Mesenchymal stem cell (in vitro differentiated cells and primary cell): Measurements from ENCODE around the gene ATR. TPM values are rescaled to one million over a fixed set of nuclear protein-coding genes. Genes with fewer than 3 reads are reported as not detected.

Source experiments
- DNase-seq: peaks from one replicate; pipeline ENCODE4 v3.0.0-alpha.2; 2013
- H2AFZ ChIP-seq: one replicate; pipeline ENCODE4 v1.6.1; 2013; ENCODE audit warnings: low read depth, mild to moderate bottlenecking, control low read depth, inconsistent platforms, low read length, moderate library complexity
- H2AK5ac ChIP-seq: 2 replicates; pipeline ENCODE4 v1.6.1; 2013; ENCODE audit warnings: low read length, moderate library complexity, mild to moderate bottlenecking, inconsistent platforms; ENCODE audit not compliant: severe bottlenecking
- H2BK120ac ChIP-seq: one replicate; pipeline ENCODE4 v1.6.1; 2013; ENCODE audit warnings: low read depth, mild to moderate bottlenecking, inconsistent platforms, low read length, moderate library complexity
- H2BK12ac ChIP-seq, 2 experiments: one replicate each; pipeline ENCODE4 v1.6.1; 2013; ENCODE audit warnings: inconsistent platforms in 2 of 2, low read length in 2 of 2, mild to moderate bottlenecking in 2 of 2, moderate library complexity in 2 of 2, control low read depth in 1 of 2
- H2BK15ac ChIP-seq: one replicate; pipeline ENCODE4 v1.6.1; 2013; ENCODE audit warnings: mild to moderate bottlenecking, low read depth, inconsistent platforms; ENCODE audit not compliant: poor library complexity, severe bottlenecking
- H2BK5ac ChIP-seq: 2 replicates; pipeline ENCODE4 v1.6.1; 2013; ENCODE audit warnings: low read depth, mild to moderate bottlenecking, low read length, control low read depth, inconsistent platforms; ENCODE audit not compliant: poor library complexity, severe bottlenecking
- H3K14ac ChIP-seq, 2 experiments: one replicate each; pipeline ENCODE4 v1.6.1; 2013; ENCODE audit warnings: inconsistent platforms in 2 of 2, low read length in 2 of 2, control low read depth in 1 of 2, mild to moderate bottlenecking in 1 of 2, moderate library complexity in 1 of 2
- H3K18ac ChIP-seq, 2 experiments: one replicate each; pipeline ENCODE4 v1.6.1; 2013; ENCODE audit warnings: inconsistent platforms in 2 of 2, low read length in 2 of 2, control low read depth in 1 of 2, low read depth in 1 of 2, mild to moderate bottlenecking in 1 of 2
- H3K23ac ChIP-seq, 2 experiments: one replicate each; pipeline ENCODE4 v1.6.1; 2013; ENCODE audit warnings: inconsistent platforms in 2 of 2, low read length in 2 of 2, mild to moderate bottlenecking in 2 of 2, moderate library complexity in 2 of 2, control low read depth in 1 of 2
- H3K27ac ChIP-seq: 2 replicates; pipeline ENCODE4 v1.5.1; 2013; ENCODE audit warnings: mild to moderate bottlenecking, moderate library complexity, low read length, control low read depth, inconsistent platforms; ENCODE audit not compliant: poor library complexity, severe bottlenecking
- H3K27me3 ChIP-seq, 2 experiments: 2 replicates each; pipeline versions ENCODE4 v1.6.1 to v1.7.0; 2013; ENCODE audit warnings: low read length in 2 of 2, mild to moderate bottlenecking in 2 of 2, moderate library complexity in 2 of 2, control low read depth in 1 of 2, inconsistent platforms in 1 of 2; ENCODE audit not compliant: control insufficient read depth in 1 of 2, insufficient read depth in 1 of 2
- H3K36me3 ChIP-seq, 2 experiments: 2 replicates each; pipeline versions ENCODE4 v1.6.1 to v1.7.0; 2013; ENCODE audit warnings: low read length in 2 of 2, control low read depth in 1 of 2, inconsistent platforms in 1 of 2, low read depth in 1 of 2, mild to moderate bottlenecking in 1 of 2; ENCODE audit not compliant: insufficient read depth in 2 of 2, control insufficient read depth in 1 of 2
- H3K4ac ChIP-seq, 2 experiments: one replicate each; pipeline ENCODE4 v1.6.1; 2013; ENCODE audit warnings: inconsistent platforms in 2 of 2, low read length in 2 of 2, mild to moderate bottlenecking in 2 of 2, moderate library complexity in 2 of 2, control low read depth in 1 of 2, low read depth in 1 of 2
- H3K4me1 ChIP-seq: 2 replicates; pipeline ENCODE4 v1.6.1; 2013; ENCODE audit warnings: low read depth, low read length, control low read depth; ENCODE audit not compliant: control insufficient read depth, insufficient read depth
- H3K4me2 ChIP-seq: 2 replicates; pipeline ENCODE4 v1.6.1; 2013; ENCODE audit warnings: low read length, mild to moderate bottlenecking, inconsistent platforms; ENCODE audit not compliant: poor library complexity, severe bottlenecking
- H3K4me3 ChIP-seq, 2 experiments: 2 replicates each; pipeline versions ENCODE4 v1.5.1 to v1.7.0; 2013; ENCODE audit warnings: low read length in 2 of 2, mild to moderate bottlenecking in 2 of 2, control low read depth in 1 of 2, low read depth in 1 of 2; ENCODE audit not compliant: insufficient read depth in 1 of 2
- H3K79me1 ChIP-seq: replicated peaks from 2 replicates; pipeline ENCODE4 v1.6.1; 2013; ENCODE audit warnings: mild to moderate bottlenecking, control low read depth, low read length, inconsistent platforms; ENCODE audit not compliant: poor library complexity, severe bottlenecking
- H3K9ac ChIP-seq: 2 replicates; pipeline ENCODE4 v1.7.0; 2013; ENCODE audit warnings: mild to moderate bottlenecking, low read length, moderate library complexity
- H3K9me3 ChIP-seq: 2 replicates; pipeline ENCODE4 v1.7.0; 2013; ENCODE audit warnings: mild to moderate bottlenecking, low read length; ENCODE audit not compliant: control insufficient read depth
- H4K8ac ChIP-seq: one replicate; pipeline ENCODE4 v1.6.1; 2013; ENCODE audit warnings: inconsistent platforms, mild to moderate bottlenecking, low read length, moderate library complexity
- H4K91ac ChIP-seq: one replicate; pipeline ENCODE4 v1.6.1; 2013; ENCODE audit warnings: mild to moderate bottlenecking, low read length, inconsistent platforms
- WGBS: methylation state at CpG from one replicate; pipeline ENCODE4 v1.1.7; 2013; ENCODE audit warnings: mixed read lengths; 5-methylcytosine and 5-hydroxymethylcytosine counted together
- polyA plus RNA-seq, 2 experiments: library from polyadenylated mRNA; stranded (reverse); fragments of 200-250 nt; gene quantifications; one replicate each; pipeline ENCODE4 v1.2.3, GENCODE V29; 2013

ATR gene
- polyA plus RNA-seq (2013, experiment 1 of 2): 10.0 TPM
- 11.1 TPM for polyA plus RNA-seq (2013, experiment 2 of 2)

GRCh38 chr3:142578329-142579223 lies at the start of gene ATR:
Gene ATR, minus strand, starts transcription at chr3:142578733. Its CDS starts 29 bp downstream, at chr3:142578704.
- H4K91ac ChIP-seq: peak within 1 kb of the TSS; percentile 98
- peak within 1 kb of the TSS; percentile 97 for H4K8ac ChIP-seq
- H3K27ac ChIP-seq: peak within 1 kb of the TSS; percentile 95
- H3K79me1 ChIP-seq: peaks cover 6% of the 10 kb centered on the region
- peaks cover 0 to 4% of the 10 kb centered on the region in 2 experiments for H3K27me3 ChIP-seq
- H3K9me3 ChIP-seq: no peaks in the 10 kb centered on the region
- H3K23ac ChIP-seq: peak within 1 kb of the TSS in 1 of 2 experiments; percentile 90
- DNase-seq: peak; percentile 98
- WGBS: under 1% methylated on average over 65 of the region's 65 CpGs
- peak within 1 kb of the TSS; percentile 88 for H2BK15ac ChIP-seq
- peak within 1 kb of the TSS; percentile 99 for H3K9ac ChIP-seq
- peak within 1 kb of the TSS; percentile 94 for H2BK5ac ChIP-seq
- H3K4me2 ChIP-seq: peak within 1 kb of the TSS; percentile 83
- peak within 1 kb of the TSS; percentile 64 to 98 for H3K14ac ChIP-seq
- peak within 1 kb of the TSS; percentile 87 for H2AFZ ChIP-seq
- no peaks in the 10 kb centered on the region for H3K36me3 ChIP-seq
- no peak within 1 kb of the TSS for H2AK5ac ChIP-seq
- H3K18ac ChIP-seq: peak within 1 kb of the TSS; percentile 95 to 96
- peak within 1 kb of the TSS; percentile 54 to 61 for H2BK12ac ChIP-seq
- peaks cover 2% of the 10 kb centered on the region for H3K4me1 ChIP-seq
- no peak within 1 kb of the TSS for H2BK120ac ChIP-seq
- H3K4ac ChIP-seq: peak within 1 kb of the TSS; percentile 78 to 81
- peak within 1 kb of the TSS; percentile 95 to 97 for H3K4me3 ChIP-seq

DNA sequence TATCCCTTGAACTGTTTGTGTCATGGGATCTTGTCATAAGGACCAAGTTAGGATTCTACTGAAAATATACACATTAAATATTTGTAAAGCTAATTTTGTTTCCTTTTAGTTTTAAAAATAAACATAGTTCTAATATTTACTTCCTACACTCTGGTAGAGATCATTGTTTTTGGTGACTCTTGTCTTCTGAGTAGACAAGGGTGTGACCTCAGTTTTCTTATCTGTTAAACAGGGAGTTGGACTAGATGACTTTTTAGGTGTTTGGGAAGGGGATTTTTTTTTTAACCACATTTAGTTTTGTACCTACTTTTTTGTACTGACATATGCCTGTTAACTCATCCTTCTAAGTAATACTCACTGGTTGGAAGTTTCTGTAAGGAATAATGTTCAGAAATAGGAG lies 48.4 kb upstream of the ATR start:
- Histone ChIP-seq H3K4me2 (no peak overlapping the region), H3K4ac (no peak overlapping the region), H3K9ac (no peak overlapping the region), H3K27ac (no peak overlapping the region), H2BK5ac (no peak overlapping the region), H2BK15ac (no peak overlapping the region), H4K91ac (no peak overlapping the region), H3K79me1 (peaks cover 9% of the 10 kb centered on the region), H3K36me3 (no peaks in the 10 kb centered on the region), H3K4me3 (no peak overlapping the region), H3K23ac (no peak overlapping the region), H3K27me3 (no peaks in the 10 kb centered on the region), H2AFZ (no peak overlapping the region), H3K18ac (no peak overlapping the region), H3K14ac (no peak overlapping the region), H3K4me1 (peaks cover 2% of the 10 kb centered on the region), H4K8ac (no peak overlapping the region), H2BK12ac (no peak overlapping the region), H2AK5ac (no peak overlapping the region), H3K9me3 (no peaks in the 10 kb centered on the region), H2BK120ac (no peak overlapping the region)
- DNase-seq: no peak

DNA sequence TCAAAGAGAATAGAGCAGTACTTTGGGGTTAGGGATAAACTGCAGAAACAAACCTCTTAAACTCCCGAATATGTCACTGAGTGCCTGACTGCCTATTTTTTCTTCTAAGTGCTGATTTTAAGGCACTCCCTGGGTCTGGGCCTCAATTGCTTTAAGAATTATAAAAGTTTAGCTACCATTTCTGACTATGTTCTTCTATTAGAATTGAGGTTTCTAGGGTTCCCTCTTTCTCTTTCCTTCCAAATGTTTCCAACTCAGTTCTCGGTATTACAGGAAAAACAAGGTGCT lies 46.6 kb upstream of the ATR start:
- no peaks in the 10 kb centered on the region for H3K36me3 ChIP-seq
- no peak overlapping the region for H3K4me3 ChIP-seq
- no peak overlapping the region for H2AFZ ChIP-seq
- no peak overlapping the region for H3K4me2 ChIP-seq
- no peak overlapping the region for H2BK12ac ChIP-seq
- no peak overlapping the region for H3K27ac ChIP-seq
- H2BK15ac ChIP-seq: no peak overlapping the region
- no peak for DNase-seq
- H2BK5ac ChIP-seq: no peak overlapping the region
- H3K4me1 ChIP-seq: peaks cover 2% of the 10 kb centered on the region
- H3K79me1 ChIP-seq: peaks cover 15% of the 10 kb centered on the region
- H3K14ac ChIP-seq: no peak overlapping the region
- no peak overlapping the region for H2AK5ac ChIP-seq
- no peak overlapping the region for H3K9ac ChIP-seq
- no peak overlapping the region for H2BK120ac ChIP-seq
- no peak overlapping the region for H3K4ac ChIP-seq
- H3K23ac ChIP-seq: no peak overlapping the region
- no peak overlapping the region for H4K91ac ChIP-seq
- H3K9me3 ChIP-seq: no peaks in the 10 kb centered on the region
- 100% methylated on average over 1 of the region's 2 CpGs for WGBS
- no peak overlapping the region for H4K8ac ChIP-seq
- H3K27me3 ChIP-seq: no peaks in the 10 kb centered on the region
- H3K18ac ChIP-seq: no peak overlapping the region

DNA sequence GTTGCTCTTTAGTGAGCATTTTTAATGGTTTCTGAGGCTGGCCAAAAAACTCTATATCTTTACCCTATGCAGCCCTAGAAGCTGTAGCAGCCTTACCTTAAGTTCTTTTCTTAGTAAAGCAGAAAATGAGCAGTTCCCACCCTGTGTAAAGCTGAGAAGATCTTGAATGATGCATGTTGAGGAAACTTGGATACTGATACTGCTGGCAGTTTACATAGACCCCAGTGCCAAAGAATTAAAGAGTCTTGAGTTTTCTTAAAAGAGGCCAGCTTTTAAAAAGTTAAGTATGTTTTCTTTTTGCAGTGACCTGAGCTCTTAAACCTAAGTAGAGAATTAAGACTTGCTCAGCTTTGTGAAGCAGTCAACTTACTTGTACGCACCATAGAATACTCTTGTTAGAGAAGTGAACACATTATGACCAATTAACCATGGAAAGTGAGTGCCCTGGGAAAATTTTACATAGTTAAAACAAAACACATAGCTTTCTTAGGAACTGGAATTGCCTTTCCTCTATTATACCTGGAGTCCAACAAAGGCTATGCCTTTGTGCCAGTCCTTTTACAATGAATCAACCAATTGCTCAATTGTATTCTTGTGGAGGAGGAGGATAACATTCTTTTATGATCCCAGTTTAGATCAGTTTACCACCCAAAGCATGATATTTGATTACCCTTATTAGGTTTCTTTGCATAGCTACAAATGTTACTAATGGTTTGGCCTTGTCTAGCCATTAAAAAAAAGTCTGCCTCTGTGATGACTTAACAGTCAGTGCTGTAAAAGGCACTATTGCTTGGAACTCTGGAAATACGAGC lies 46.0 kb upstream of the ATR start:
- H3K4me3 ChIP-seq: no peak overlapping the region
- no peak overlapping the region for H2AFZ ChIP-seq
- peaks cover 15% of the 10 kb centered on the region for H3K79me1 ChIP-seq
- WGBS: 68% methylated on average over 2 of the region's 2 CpGs
- no peaks in the 10 kb centered on the region for H3K36me3 ChIP-seq
- no peak overlapping the region for H3K18ac ChIP-seq
- no peak overlapping the region for H2BK120ac ChIP-seq
- H2BK5ac ChIP-seq: no peak overlapping the region
- no peak overlapping the region for H3K4me2 ChIP-seq
- no peak overlapping the region for H3K27ac ChIP-seq
- no peak overlapping the region for H3K23ac ChIP-seq
- H3K27me3 ChIP-seq: no peaks in the 10 kb centered on the region
- no peaks in the 10 kb centered on the region for H3K4me1 ChIP-seq
- H2BK15ac ChIP-seq: no peak overlapping the region
- H3K9me3 ChIP-seq: no peaks in the 10 kb centered on the region
- DNase-seq: no peak
- no peak overlapping the region for H2BK12ac ChIP-seq
- H3K4ac ChIP-seq: no peak overlapping the region
- H4K8ac ChIP-seq: no peak overlapping the region
- H3K9ac ChIP-seq: no peak overlapping the region
- no peak overlapping the region for H3K14ac ChIP-seq
- H2AK5ac ChIP-seq: no peak overlapping the region
- H4K91ac ChIP-seq: no peak overlapping the region
